Measurements from ENCODE around the gene SLAMF1. TPM values are rescaled to one million over a fixed set of nuclear protein-coding genes. Genes with fewer than 3 reads are reported as not detected.
"Not testable (repeated sequence)": the region's sequence is repeated elsewhere in the genome, so short reads cannot be mapped to it uniquely, and the experiment has no call there.

SLAMF1 gene
- total RNA-seq, 1 donor from 2014 or later, result not detected

DNA sequence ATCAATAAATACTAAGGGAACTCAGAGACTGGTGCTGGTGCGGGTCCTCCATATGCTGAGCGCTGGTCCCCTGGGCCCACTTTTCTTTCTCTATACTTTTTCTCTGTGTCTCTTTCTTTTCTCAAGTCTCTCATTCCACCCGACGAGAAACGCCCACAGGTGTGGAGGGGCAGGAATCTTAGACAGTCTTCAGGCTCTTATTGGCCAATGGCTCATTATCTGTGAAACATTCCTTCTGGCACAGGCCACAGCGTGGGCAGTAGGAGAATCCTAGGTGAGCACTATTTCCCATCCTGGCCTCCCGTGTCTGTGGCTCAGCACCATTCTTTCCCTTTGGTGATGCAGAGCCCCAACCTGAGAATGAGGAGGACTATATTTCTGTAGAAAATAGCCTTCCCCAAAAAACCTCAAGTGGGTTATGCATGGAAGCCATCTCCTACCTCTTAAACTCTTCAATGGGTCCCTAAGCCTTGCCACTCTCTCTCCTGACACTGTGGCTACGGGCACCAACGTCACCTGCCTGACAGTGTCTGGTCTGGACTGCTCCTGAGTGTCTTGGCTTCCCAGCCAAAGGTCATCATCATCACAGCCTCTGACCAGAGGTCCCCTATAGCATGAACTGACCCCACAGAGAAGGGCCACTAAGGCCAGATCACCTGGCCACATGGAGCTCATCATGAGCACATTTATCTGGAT is 6.2 kb upstream of the SLAMF1 start:
- H3K36me3 ChIP-seq (ENCODE audit: insufficient read depth, low read length), result no peaks in the 10 kb centered on the region
- H4K20me1 ChIP-seq (ENCODE audit: insufficient read depth, low read length), result no peaks in the 10 kb centered on the region
- Mint-ChIP-seq H3K4me1 (ENCODE audit: low read depth, unreplicated experiment) (peaks cover 18% of the 10 kb centered on the region), H3K27me3 (ENCODE audit: low read depth, unreplicated experiment) (peaks cover 4% of the 10 kb centered on the region), H3K27ac (ENCODE audit: unreplicated experiment) (no peak overlapping the region), H3K9me3 (ENCODE audit: unreplicated experiment) (no peaks in the 10 kb centered on the region), H3K4me3 (ENCODE audit: unreplicated experiment) (no peak overlapping the region), H3K36me3 (ENCODE audit: low read depth, unreplicated experiment) (no peaks in the 10 kb centered on the region)
- no peak overlapping the region for H3K9ac ChIP-seq (ENCODE audit: low read length)
- TF ChIP-seq CTCF (IDR thresholded peaks at IDR 0.05; ENCODE audit: insufficient read depth, low read depth, low read length), result no peak
- no peak for TF ChIP-seq EZH2 (IDR thresholded peaks at IDR 0.05; ENCODE audit: insufficient read depth, low read length)
- H3K27me3 ChIP-seq (ENCODE audit: insufficient read depth, low read length), result no peaks in the 10 kb centered on the region
- FAIRE-seq, result no peak
- no peak overlapping the region for H3K4me3 ChIP-seq (ENCODE audit: insufficient read depth, low read depth, low read length)
- no peaks in the 10 kb centered on the region for H3K9me3 ChIP-seq (ENCODE audit: insufficient read depth, low read depth, low read length)
- H3K4me2 ChIP-seq (ENCODE audit: low read length), result no peak overlapping the region
- H2AFZ ChIP-seq (ENCODE audit: low read depth, low read length), result no peak overlapping the region
- no peaks in the 10 kb centered on the region for H3K79me2 ChIP-seq (ENCODE audit: insufficient read depth, low read length)
- no peaks in the 10 kb centered on the region for H3K4me1 ChIP-seq (ENCODE audit: insufficient read depth, low read length)
- no peak for DNase-seq (ENCODE audit: low read depth)
- no peak overlapping the region for H3K27ac ChIP-seq (ENCODE audit: low read depth, low read length)

GRCh38 chr1:160652065-160652641 is 5.3 kb upstream of the SLAMF1 start:
- not testable (repeated sequence) for H3K27ac ChIP-seq (ENCODE audit: low read depth, low read length); FAIRE-seq; H3K36me3 Mint-ChIP-seq (ENCODE audit: low read depth, unreplicated experiment); H3K4me1 ChIP-seq (ENCODE audit: insufficient read depth, low read length); H3K9ac ChIP-seq (ENCODE audit: low read length); H3K4me3 ChIP-seq (ENCODE audit: insufficient read depth, low read depth, low read length); H4K20me1 ChIP-seq (ENCODE audit: insufficient read depth, low read length); H3K9me3 ChIP-seq (ENCODE audit: insufficient read depth, low read depth, low read length); H3K27me3 Mint-ChIP-seq (ENCODE audit: low read depth, unreplicated experiment); H3K27ac Mint-ChIP-seq (ENCODE audit: unreplicated experiment); H3K9me3 Mint-ChIP-seq (ENCODE audit: unreplicated experiment); H3K4me3 Mint-ChIP-seq (ENCODE audit: unreplicated experiment); DNase-seq (ENCODE audit: low read depth); H3K79me2 ChIP-seq (ENCODE audit: insufficient read depth, low read length); H3K4me2 ChIP-seq (ENCODE audit: low read length); H2AFZ ChIP-seq (ENCODE audit: low read depth, low read length); H3K36me3 ChIP-seq (ENCODE audit: insufficient read depth, low read length); H3K27me3 ChIP-seq (ENCODE audit: insufficient read depth, low read length)
- H3K4me1 Mint-ChIP-seq (ENCODE audit: low read depth, unreplicated experiment), result peaks cover 18% of the 10 kb centered on the region

DNA sequence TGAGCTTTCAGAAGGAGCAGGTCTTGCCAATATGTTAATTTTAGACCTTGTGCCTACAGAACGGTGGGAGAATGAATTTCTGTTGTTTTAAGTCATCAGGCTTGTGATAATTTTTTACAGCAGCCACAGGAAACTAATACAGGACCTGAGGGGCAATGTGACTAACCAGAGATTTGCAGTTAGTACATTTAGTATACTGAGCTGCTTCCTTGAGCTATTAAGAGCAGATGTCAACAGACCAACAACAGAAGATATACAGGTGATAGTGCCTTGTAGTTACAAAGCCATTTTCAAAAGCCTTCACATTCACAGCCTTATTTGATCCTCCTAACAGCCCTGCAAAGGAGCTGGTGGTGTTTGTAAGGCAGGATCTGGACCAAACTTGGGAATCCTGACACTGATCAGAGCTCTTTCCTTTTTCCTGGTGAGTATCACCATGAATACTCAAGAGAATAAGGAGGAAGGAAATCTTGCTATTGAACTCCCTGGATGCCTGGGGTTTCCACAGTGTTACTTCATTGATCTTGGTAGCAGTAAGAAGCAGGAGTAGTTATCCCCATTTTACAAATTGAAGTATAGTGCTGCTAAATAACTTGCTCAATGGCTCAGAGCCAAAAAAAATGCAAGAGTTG is 4.7 kb upstream of the SLAMF1 start:
- Histone ChIP-seq H3K4me2 (ENCODE audit: low read length) (no peak overlapping the region), H3K27me3 (ENCODE audit: insufficient read depth, low read length) (no peaks in the 10 kb centered on the region), H3K4me1 (ENCODE audit: insufficient read depth, low read length) (no peaks in the 10 kb centered on the region), H4K20me1 (ENCODE audit: insufficient read depth, low read length) (no peaks in the 10 kb centered on the region), H3K4me3 (ENCODE audit: insufficient read depth, low read depth, low read length) (no peak overlapping the region), H3K79me2 (ENCODE audit: insufficient read depth, low read length) (no peaks in the 10 kb centered on the region), H3K36me3 (ENCODE audit: insufficient read depth, low read length) (no peaks in the 10 kb centered on the region), H3K27ac (ENCODE audit: low read depth, low read length) (no peak overlapping the region), H2AFZ (ENCODE audit: low read depth, low read length) (no peak overlapping the region), H3K9ac (ENCODE audit: low read length) (no peak overlapping the region), H3K9me3 (ENCODE audit: insufficient read depth, low read depth, low read length) (no peaks in the 10 kb centered on the region)
- FAIRE-seq (no peak), DNase-seq (ENCODE audit: low read depth) (no peak)
- TF ChIP-seq CTCF (IDR thresholded peaks at IDR 0.05; ENCODE audit: insufficient read depth, low read depth, low read length) (no peak), EZH2 (IDR thresholded peaks at IDR 0.05; ENCODE audit: insufficient read depth, low read length) (no peak)
- Mint-ChIP-seq H3K27ac (ENCODE audit: unreplicated experiment) (no peak overlapping the region), H3K4me1 (ENCODE audit: low read depth, unreplicated experiment) (peaks cover 18% of the 10 kb centered on the region), H3K4me3 (ENCODE audit: unreplicated experiment) (no peak overlapping the region), H3K9me3 (ENCODE audit: unreplicated experiment) (no peaks in the 10 kb centered on the region), H3K36me3 (ENCODE audit: low read depth, unreplicated experiment) (no peaks in the 10 kb centered on the region), H3K27me3 (ENCODE audit: low read depth, unreplicated experiment) (peaks cover 9% of the 10 kb centered on the region)
